ENCODE measurements around the gene ONECUT2. TPM values are rescaled to one million over a fixed set of nuclear protein-coding genes. Genes with fewer than 3 reads are reported as not detected.
"Not testable (repeated sequence)": the region's sequence is repeated elsewhere in the genome, so short reads cannot be mapped to it uniquely, and the experiment has no call there.

The ONECUT2 gene
- total RNA-seq, 1 experiment from 2014 or later: 0.48 TPM

DNA sequence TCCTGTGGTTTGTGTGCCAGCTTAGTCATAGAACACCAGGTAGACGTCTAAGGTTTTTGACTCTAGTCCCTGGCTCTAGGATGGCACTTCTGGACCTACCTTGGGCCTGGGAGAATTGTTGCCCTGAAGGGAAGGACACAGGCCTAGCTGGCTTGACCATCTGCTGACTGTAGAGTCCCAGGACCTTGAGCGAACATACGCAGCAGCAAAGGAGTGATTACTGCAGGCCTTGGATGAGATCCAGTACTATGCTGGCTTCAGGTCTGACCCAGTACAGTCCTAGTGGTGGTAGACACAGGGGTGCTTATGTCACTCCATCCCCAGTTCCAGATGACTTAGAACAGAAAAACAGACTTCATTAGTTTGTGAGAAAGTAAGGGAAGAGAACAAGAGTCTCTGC lies 45.1 kb upstream of the ONECUT2 start:
- Mint-ChIP-seq H3K36me3 (ENCODE audit: insufficient read depth in 1 of 3, low read depth in 3 of 3) (no peaks in the 10 kb centered on the region), H3K9me3 (peaks cover 3 to 4% of the 10 kb centered on the region in 2 experiments; a peak in 1 of 5 replicates), H3K27ac (no peak overlapping the region; a peak in 1 of 7 replicates), H3K27me3 (ENCODE audit: low read depth) (no peaks in the 10 kb centered on the region; the same call in 1 of the 2 replicates), H3K4me3 (no peak overlapping the region), H3K4me1 (peaks cover 0 to 4% of the 10 kb centered on the region in 2 experiments; a peak in 1 of 4 replicates)
- no peak overlapping the region for H2BK5ac ChIP-seq (ENCODE audit: insufficient read length, low read length)
- no CpG with 5 or more reads among the region's 3 CpGs for whole genome bisulfite sequencing (ENCODE audit: extremely low coverage, insufficient read length, low lambda C conversion rate)
- no peak overlapping the region for H4K91ac ChIP-seq (ENCODE audit: insufficient read length, low read depth, low read length)
- no peaks in the 10 kb centered on the region; the same call in 1 of the 2 replicates for H3K27me3 ChIP-seq (ENCODE audit: insufficient read depth, low read length)
- no peak overlapping the region for H3K23ac ChIP-seq (ENCODE audit: insufficient read length, low read depth, low read length)
- peaks cover 3% of the 10 kb centered on the region; the same call in 1 of the 2 replicates for H3K4me1 ChIP-seq (ENCODE audit: insufficient read depth, low read length)
- no peak overlapping the region for H4K5ac ChIP-seq (ENCODE audit: insufficient read length, low read depth, low read length)
- no peak overlapping the region for H3K18ac ChIP-seq (ENCODE audit: insufficient read length, low read depth, low read length)
- H3K79me2 ChIP-seq (ENCODE audit: insufficient read depth, low read length): no peaks in the 10 kb centered on the region
- H3K9me3 ChIP-seq (ENCODE audit: control insufficient read depth, low read depth, low read length): no peaks in the 10 kb centered on the region
- no peak overlapping the region for H2AFZ ChIP-seq (ENCODE audit: low read length)
- H3K4ac ChIP-seq (ENCODE audit: low read depth, low read length): no peak overlapping the region
- no peak overlapping the region for H3T11ph ChIP-seq (ENCODE audit: low read length)
- H2BK120ac ChIP-seq (ENCODE audit: low read depth, low read length, poor library complexity, severe bottlenecking): no peak overlapping the region
- no peak overlapping the region for H3K14ac ChIP-seq (ENCODE audit: insufficient read depth, low read length)
- no peak overlapping the region for H4K8ac ChIP-seq (replicated peaks; ENCODE audit: insufficient read length, low read depth, low read length)
- TF ChIP-seq CTCF (conservative IDR thresholded peaks at IDR 0.05): no peak
- no peak overlapping the region for H3K27ac ChIP-seq (ENCODE audit: insufficient read length, low read depth, low read length)
- no peak overlapping the region for H3K56ac ChIP-seq (ENCODE audit: insufficient read length, low read depth, low read length)
- H4K20me1 ChIP-seq (ENCODE audit: control insufficient read depth, insufficient read depth, insufficient read length): no peaks in the 10 kb centered on the region
- no peak overlapping the region for H2BK15ac ChIP-seq (ENCODE audit: low read depth, low read length)
- H3K9ac ChIP-seq (ENCODE audit: extremely low read depth, insufficient read length, low read length): no peak overlapping the region
- no peak overlapping the region for H2BK12ac ChIP-seq (ENCODE audit: insufficient read length, low read depth, low read length)
- DNase-seq: no peak
- no peak overlapping the region for H2BK20ac ChIP-seq (ENCODE audit: low read depth, low read length, poor library complexity, severe bottlenecking)
- no peak overlapping the region for H2AK5ac ChIP-seq (ENCODE audit: insufficient read length, low read length)
- H3K4me2 ChIP-seq (ENCODE audit: insufficient read depth, insufficient read length, low read length): no peak overlapping the region
- no peaks in the 10 kb centered on the region for H3K79me1 ChIP-seq (ENCODE audit: insufficient read depth, low read depth, low read length, poor library complexity, severe bottlenecking)
- H3K23me2 ChIP-seq (ENCODE audit: insufficient read length, low read depth, low read length, poor library complexity, severe bottlenecking): no peaks in the 10 kb centered on the region

DNA sequence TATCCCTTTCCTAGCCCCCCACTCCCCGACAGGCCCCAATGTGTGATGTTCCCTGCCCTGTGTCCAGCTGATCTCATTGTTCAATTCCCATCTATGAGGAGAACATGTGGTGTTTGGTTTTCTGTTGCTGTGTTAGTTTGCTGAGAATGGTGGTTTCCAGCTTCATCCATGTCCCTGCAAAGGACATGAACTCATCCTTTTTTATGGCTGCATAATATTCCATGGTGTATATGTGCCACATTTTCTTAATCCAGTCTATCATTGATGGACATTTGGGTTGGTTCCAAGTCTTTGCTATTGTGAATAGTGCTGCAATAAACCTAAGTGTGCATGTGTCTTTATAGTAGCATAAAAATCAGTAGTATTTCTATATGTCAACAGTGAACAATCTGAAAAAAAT lies 40.4 kb upstream of the ONECUT2 start:
- DNase-seq; H3K79me1 ChIP-seq (ENCODE audit: insufficient read depth, low read depth, low read length, poor library complexity, severe bottlenecking); H3K23ac ChIP-seq (ENCODE audit: insufficient read length, low read depth, low read length); H3K56ac ChIP-seq (ENCODE audit: insufficient read length, low read depth, low read length); H3K4me2 ChIP-seq (ENCODE audit: insufficient read depth, insufficient read length, low read length); H3K18ac ChIP-seq (ENCODE audit: insufficient read length, low read depth, low read length); H2AFZ ChIP-seq (ENCODE audit: low read length); H2AK5ac ChIP-seq (ENCODE audit: insufficient read length, low read length); H3K4me1 ChIP-seq (ENCODE audit: insufficient read depth, low read length); H3K23me2 ChIP-seq (ENCODE audit: insufficient read length, low read depth, low read length, poor library complexity, severe bottlenecking); H4K91ac ChIP-seq (ENCODE audit: insufficient read length, low read depth, low read length); H2BK120ac ChIP-seq (ENCODE audit: low read depth, low read length, poor library complexity, severe bottlenecking); H2BK12ac ChIP-seq (ENCODE audit: insufficient read length, low read depth, low read length); H2BK5ac ChIP-seq (ENCODE audit: insufficient read length, low read length); H3K4me1 Mint-ChIP-seq; H3K4ac ChIP-seq (ENCODE audit: low read depth, low read length); H3K36me3 Mint-ChIP-seq (ENCODE audit: insufficient read depth in 1 of 3, low read depth in 3 of 3); H4K20me1 ChIP-seq (ENCODE audit: control insufficient read depth, insufficient read depth, insufficient read length); H3K9me3 ChIP-seq (ENCODE audit: control insufficient read depth, low read depth, low read length); H3K14ac ChIP-seq (ENCODE audit: insufficient read depth, low read length); H3K27me3 ChIP-seq (ENCODE audit: insufficient read depth, low read length); H2BK20ac ChIP-seq (ENCODE audit: low read depth, low read length, poor library complexity, severe bottlenecking); H3K9me3 Mint-ChIP-seq; H3K79me2 ChIP-seq (ENCODE audit: insufficient read depth, low read length); H4K5ac ChIP-seq (ENCODE audit: insufficient read length, low read depth, low read length); H4K8ac ChIP-seq (replicated peaks; ENCODE audit: insufficient read length, low read depth, low read length); H3K27ac ChIP-seq (ENCODE audit: insufficient read length, low read depth, low read length); H3T11ph ChIP-seq (ENCODE audit: low read length); H3K27ac Mint-ChIP-seq; H3K4me3 Mint-ChIP-seq; H2BK15ac ChIP-seq (ENCODE audit: low read depth, low read length); H3K9ac ChIP-seq (ENCODE audit: extremely low read depth, insufficient read length, low read length): not testable (repeated sequence)
- no CpG with 5 or more reads among the region's 1 CpG for WGBS (ENCODE audit: extremely low coverage, insufficient read length, low lambda C conversion rate)
- peaks cover 10% of the 10 kb centered on the region for H3K27me3 Mint-ChIP-seq (ENCODE audit: low read depth)

All from H9 (cell line).